Stimulated activated CD4-positive, alpha-beta T cell treated with anti-CD3 and anti-CD28 coated beads, Interleukin-4, amount 100 ng/mL, for 48 hours (primary cell): Measurements from ENCODE around the gene PLCB1.

Experiments used
- DNase-seq, 2 donors: peaks; one replicate each; pipeline ENCODE4 v3.0.0-alpha.2; 2020; ENCODE audit warnings: low read depth in 2 of 2

Gene PLCB1

DNA sequence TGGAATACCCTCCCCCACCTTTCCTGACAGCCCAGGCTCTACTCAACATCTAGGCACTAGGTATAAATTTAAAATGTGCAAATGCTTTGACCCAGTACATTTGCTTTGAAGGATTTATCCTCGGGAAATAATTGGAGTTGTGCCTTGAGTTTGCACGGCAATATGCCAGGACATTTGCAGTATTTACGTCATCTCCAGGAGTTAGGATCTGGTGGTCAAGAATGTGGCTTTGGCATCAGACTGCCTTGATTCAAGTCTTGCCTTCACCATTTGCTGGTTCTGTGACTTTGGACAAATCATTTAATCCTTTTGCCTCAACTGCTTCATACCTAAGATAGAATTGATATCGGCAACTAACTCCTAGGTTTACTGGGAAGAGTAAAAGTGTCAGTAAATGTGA lies 169.6 kb downstream of the PLCB1 start:
- no peak for DNase-seq

DNA sequence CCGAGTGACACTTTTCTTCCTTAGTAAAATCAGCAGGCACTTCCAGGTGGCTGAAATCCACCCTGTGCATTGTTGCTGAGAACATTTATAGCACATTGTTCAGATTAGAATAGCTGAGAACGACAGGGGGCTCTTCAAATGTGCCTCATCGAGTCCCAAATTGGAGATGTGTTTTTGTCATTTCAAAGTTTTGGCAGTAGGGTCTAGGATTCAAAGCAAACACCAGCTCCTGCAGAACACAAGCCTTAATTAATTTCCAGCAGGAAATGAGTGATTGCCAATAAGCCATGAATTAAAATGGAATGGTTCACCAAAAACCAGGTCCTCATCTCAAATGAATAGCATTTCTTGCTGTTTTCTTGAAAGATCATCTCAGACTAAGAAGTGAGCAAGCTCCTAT lies 171.6 kb downstream of the PLCB1 start:
- no peak for DNase-seq

DNA sequence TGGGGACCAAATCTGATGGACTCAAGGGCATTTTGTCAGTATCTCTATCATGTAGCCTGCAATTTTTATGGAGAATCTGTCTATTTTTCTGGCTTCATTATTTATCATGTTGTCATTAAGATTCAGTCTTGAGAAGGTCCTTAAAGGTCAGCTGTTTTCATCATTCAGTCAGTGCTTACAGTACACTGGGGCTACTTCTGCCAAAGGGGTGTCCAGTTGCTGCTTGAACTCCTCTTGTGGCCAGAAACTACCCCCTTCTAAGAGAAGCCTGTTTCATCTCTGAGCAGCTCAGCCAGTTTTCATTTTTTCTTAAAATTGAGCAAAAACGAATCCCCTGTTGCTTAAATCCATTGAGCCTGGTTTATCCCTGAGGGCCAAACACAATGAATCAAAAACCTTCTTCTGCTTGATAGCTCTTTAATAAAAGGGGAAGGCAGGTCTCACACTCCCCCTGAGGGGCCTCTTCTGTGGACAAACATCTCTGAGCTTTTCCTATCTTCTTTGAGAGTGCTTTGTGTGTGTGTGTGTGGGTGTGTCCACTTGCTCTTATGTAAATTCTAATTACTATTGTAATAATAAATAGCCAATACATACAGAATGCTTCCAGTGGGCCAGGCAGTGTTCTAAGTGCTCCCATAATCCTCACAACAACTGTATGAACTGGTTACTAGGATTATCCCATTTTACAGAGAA lies 172.2 kb downstream of the PLCB1 start:
- no peak for DNase-seq

DNA sequence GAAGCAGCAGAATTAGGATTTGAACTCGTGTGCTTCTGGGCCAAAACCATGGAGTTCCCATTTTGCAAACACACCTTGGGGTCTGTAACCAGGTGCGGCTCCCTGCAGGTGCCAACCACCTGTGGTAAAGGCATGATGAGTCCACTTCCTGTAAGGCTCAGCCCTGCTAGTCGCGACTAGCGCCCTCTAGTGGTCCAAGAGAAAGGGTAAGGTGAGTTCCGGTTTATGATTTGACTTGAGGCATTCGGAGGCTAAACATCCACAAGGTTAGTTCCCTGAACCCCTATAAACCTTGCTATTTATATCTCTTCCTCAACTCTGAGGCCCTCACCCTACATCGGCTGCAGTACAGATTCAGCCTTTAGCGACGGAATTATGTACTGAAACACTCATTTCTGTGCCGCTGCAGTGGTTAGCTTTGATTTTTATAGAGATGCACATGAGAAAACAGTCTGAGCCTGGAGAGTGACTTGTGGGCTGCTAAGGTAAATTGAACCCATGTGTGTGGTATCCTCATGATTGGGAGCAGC lies 173.4 kb downstream of the PLCB1 start:
- peak; percentile 53 to 59 for DNase-seq

DNA sequence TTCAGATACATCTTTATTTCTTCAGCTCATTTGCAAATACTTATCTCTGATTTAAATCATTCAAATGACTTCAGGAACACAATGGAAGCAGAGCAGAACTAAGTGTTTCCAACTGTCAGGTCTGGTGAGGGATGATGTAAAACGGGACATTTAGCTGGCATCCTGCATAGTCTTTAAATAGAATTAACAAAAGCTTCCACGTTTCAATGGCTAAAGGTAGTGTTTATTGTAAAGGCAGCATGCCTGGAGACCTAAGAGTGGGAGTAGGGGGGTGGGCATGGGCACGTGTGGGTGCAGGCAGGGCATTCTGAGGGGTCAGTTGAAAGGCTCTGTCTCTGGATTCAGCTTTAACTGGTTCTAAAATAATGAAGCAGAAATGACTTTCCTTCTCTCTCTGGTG lies 174.9 kb downstream of the PLCB1 start:
- DNase-seq, result no peak

DNA sequence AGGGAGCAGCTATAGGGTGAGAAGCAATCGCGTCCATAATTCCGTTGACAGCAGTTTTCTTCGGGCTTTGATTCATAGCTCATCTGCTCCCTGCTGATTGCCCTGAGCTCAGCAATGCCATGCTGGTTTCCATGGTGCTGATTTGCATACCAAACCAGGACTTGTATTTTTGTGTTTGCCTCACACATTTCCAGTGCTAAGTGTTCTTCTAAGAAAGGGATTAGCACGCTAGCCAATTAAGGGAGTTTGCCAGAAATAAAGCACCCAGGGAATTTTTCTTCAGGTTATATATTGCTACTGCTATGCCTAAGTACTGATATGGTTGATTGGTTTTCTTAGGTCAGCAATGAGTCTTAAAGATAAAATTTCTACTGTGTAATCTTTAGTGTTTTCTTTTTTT lies 177.6 kb downstream of the PLCB1 start:
- DNase-seq, result no peak

DNA sequence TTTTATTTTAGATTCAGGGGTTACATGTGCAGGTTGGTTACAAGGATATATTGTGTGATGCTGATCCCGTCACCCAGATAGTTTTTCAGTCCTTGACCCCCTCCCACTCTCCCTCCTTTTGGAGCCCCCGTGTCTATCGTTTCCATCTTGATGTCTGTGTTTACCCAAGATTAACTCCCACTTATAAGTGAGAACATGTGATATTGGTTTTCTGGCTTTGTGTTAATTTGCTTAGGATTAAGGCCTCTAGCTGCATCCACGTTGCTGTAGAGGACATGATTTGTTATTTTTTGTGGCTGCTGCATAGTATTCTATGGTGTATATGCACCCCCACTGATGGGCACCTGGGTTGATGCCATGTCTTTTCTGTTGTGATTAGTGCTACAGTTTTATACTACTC lies 178.6 kb downstream of the PLCB1 start:
- DNase-seq, result no peak

DNA sequence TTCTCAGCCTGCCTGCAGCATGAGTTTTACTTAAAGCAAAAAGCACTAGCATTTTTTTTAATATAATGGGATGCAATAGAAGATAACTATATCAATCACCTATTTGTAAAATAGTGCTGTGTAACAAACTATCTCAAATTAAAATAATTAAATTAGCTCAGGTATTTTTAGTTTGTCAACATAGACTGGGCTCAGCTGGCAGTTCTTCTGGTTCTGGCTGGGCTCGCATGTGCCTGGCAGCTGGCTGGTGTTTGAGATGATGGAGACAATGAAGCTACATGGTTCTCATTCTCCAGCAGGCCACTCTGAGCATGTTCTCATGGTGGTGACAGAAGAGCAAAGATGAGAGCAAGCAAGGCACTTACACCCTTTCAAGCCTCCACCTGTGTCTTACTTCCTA lies 181.0 kb downstream of the PLCB1 start:
- DNase-seq, result no peak

DNA sequence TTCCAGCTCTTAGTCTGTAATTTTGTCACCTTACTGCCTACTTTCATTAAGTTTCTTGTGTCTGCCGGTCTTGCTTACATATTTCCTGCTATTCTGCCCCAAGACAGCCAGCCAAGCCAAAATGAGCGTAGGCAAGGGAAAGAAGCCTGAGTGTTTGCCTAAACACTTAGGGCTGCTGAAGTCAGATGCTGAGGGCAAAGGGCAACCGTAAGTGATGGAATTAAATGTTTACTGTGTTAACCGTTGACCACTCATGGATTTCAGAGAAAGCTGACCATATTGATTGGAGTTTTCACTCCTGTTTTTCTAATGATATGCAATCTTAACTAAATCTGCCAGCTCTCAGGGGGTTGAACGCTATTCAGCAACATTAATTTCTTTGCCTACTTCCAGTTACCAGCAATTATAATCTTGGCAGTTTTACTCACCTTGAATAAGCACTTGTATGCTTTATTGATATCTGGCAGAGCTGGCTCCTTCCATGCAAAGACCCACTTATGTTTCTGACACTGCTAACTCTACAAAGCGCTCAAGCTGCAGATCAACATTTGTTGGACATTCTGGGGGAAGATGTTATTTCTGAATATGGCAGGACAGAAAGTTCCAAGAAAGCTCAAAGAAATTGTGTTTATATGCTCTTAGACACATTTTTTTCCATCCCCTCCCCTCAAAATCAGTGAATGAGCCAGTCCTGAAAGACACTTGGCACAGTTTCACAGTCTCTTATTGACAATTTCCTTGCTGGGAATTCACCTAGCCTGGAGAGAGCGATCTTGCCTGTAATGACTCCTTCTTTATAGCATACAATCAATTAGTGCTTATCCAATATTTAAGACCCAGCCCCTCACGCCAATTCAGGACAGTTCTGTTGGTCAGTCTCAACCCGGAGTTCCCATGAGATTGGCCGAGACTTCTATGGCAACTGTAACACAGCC lies 183.8 kb downstream of the PLCB1 start:
- no peak for DNase-seq

DNA sequence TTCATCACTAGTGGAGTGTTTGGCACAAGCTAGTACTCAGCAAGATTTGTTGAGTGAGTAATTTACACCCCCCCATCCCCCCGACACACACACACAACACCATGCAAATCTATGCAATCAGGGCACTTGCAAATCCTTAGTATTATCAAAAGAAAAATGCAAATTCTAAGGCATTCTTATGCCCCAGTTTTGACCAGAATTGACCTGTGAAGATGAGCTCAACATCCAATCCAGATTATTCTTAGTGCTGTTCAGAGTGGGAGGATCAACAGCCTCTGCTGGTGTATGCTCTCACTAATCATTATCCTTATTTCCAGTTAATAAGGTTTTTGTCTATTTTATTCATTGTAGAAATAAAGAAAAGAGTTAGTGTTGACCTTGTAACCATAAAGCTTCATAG lies 185.4 kb downstream of the PLCB1 start:
- DNase-seq, result no peak

DNA sequence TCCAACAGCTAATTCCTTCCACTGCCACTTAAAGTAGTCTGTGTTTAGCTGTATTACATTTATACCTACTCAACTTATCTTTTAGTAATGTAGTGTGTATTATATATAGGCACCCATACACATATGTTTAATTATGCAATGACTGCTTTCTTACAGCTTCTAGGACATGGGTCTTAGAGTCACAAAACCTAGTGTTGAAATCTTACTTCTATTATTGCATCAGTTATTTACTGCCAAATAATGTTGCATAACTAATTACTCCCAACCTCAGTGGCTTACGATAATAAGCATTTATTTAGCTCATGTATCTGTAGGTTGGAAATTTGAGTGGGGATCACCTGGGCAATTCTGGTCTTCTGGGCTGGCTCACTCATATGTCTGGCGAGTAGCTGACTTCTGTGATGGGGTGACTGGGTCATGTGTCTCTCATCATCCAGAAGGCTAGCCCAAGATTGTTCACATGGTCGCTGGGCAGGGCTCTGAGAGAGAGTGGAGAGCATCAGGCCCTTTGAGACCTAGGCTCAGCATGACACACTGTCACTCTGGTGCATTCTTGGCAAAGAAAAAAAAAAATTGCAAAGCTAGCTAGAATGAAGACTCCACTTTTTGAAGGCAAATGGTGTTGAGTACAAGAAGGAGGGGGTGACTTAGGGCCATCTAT lies 187.0 kb downstream of the PLCB1 start:
- DNase-seq, result no peak

DNA sequence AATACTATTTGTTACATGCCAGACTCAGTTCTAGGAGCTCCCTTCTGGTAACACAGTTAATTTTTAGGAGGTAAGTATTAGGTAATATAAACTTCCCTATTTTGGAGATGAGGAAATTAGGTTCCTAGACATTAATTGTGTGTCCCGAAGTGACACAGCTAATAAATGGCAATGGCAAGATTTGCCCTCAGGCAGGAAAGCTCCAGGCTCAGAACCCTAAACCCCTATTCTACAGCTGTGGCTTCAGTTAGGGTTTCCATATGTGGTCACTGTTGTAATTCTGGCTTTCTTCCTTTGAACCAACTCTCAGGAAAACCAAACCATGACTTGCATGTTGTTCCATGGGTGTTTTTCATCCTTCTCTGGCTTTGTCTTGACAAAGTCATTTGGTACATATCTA lies 188.2 kb downstream of the PLCB1 start:
- no peak for DNase-seq

DNA sequence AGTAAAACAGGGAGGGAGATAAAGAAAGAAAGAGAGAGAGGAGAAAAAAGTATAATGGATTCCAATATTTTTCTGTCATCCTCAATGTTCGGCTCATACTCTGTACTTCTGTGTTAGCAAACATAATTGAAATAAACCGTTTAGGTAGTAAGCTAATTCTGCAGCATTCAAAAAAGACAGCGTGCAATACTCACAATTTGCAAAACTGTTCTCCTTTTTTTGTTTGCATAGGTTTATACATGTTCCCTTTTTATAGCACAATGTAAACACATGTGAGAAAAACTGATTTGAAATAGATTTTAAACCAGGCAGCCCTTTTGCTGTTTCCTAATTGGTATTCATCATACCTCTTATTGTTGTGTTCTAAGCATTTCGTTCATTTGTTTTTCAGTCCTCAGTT lies 188.9 kb downstream of the PLCB1 start:
- no peak for DNase-seq

DNA sequence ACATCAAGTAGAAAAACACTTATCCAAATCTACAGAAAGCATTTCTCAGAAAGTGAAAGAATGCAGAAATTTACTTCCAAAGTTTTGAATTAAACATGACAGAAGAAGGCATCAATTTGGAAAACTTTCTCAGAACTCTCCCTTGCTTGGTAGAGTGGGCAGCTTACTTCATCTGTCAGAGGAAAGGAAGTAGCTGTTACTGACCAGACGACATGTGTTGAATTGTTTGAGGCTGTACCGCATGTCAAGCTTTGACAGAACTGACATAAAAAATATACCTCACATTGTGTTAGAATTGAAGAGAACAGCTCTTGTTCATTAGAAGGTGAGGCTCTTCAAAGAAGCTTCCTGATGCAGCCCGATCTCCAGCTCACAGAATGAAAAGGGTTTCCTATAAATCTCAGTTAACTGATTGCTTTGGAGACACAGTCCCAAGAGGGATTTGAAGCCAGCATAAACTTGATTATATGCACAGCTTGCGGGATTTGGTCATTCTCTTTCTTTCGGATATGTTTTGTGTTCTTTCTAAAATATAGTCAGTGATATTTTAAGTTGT lies 190.7 kb downstream of the PLCB1 start:
- DNase-seq, result no peak

DNA sequence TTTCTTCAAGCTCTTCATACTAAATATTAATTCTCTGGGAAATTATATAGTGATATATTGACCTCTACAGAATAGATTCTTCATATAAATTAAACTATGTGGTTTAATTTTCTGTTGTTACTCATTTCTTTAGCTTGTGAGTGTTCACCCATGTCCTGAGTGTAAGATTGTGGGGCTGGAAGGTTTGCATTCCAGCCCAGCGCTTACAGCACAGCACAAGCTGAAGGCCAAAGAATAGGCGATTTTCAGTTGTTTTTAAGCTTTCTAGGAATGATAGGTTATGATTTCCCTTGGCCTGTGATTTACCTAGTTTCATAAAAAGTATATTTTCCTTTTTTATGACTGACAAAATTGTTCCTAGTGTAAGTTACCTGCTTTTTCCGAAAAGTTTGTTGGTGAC lies 194.1 kb downstream of the PLCB1 start:
- DNase-seq, result no peak

DNA sequence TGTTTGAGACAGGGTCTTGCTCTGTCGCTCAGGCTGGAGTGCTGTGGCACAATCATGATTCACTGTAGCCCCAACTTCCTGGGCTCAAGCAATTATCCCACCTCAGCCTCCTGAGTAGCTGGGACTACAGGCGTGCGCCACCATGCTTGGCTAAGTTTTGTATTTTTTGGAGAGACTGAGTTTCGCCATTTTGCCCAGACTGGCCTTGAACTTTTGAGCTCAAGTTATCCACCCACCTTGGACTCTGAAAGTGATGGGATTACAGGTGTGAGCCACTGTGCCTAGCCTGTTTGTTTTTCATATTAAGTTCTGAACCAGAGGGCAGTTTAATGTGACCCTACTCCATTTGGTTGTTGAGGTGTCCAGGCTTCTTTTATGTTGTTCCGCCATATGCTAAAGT lies 194.8 kb downstream of the PLCB1 start:
- DNase-seq, result no peak

DNA sequence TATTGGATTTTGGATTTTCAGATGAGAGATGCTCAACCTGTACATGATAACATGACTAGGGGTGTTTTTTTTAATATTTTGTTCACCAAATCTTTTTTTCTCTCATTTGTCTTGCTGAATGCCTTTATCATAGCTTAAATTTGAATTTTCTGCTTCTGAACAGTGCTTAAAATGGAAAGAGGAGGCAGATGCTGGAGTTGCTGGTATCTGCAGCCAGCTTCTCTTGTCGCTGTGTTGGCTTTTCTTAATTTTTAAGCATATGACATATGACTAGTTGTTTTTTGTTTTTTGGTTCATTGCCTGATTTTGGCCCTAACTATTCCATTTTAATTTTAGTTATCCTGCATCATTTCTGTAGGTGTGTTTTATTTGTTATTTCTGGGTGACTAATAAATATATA lies 196.1 kb downstream of the PLCB1 start:
- no peak for DNase-seq

DNA sequence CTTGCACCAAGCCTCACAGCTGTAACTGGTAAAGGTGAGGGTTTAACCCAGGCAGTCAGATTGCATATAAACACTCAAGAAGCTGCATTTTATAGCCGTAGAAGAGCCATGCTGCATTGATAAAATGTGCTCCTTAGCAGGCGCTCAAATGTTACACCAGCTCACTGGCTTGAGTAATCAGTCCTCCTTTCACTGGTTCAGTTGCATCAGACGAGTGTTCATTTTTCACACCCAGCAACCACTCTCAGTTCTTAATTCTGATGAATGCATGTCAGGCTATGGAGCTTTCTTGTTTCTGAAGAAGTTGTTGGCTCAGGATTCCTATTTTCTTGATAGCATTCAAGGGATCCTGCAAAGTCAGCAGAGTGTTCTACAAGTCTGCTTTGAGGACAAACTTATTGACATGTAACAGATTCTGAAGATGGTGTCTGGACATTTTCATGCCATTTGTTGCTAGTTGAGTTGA lies 198.3 kb downstream of the PLCB1 start:
- DNase-seq, result no peak

DNA sequence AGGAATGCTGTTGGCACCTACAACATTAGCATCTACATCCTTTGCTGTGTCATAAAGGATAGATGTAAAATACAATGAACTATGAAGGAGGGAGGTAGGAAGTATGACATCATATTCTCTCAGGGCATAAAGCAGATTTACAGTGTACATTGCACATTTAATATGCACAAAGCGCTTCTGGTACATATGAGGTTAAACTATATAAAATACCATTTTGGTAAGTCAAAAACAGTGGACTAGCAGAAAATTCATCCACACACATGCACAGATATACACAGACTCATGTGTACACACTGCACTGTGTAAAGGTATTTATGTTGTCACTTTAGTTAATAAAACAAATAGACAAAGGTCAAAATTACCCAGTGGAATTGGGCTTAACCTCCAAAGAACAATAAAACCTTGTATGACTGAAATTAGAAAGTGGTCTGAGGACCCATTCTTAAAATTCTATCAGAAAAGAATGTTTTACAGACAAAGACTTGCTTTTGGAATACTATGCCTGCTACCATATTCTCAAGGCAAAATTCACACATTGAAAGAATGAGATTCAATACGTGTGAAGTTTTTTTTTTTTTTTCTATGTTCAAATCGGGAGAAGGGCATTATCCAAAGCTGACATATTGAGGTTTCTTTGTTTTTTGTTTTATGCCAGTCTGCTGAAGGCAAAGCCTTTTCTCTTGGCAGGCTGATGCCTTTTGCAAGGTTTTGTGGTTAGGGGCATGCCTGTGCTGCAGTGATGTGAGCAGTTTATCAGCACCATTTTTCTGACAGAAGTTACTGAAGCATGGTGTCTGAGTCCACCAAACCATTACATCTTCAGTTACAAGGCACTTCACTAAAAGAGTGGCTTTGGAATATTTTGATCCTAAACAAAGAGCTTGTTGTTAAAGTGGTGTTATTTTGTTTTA lies 199.0 kb downstream of the PLCB1 start:
- no peak for DNase-seq

DNA sequence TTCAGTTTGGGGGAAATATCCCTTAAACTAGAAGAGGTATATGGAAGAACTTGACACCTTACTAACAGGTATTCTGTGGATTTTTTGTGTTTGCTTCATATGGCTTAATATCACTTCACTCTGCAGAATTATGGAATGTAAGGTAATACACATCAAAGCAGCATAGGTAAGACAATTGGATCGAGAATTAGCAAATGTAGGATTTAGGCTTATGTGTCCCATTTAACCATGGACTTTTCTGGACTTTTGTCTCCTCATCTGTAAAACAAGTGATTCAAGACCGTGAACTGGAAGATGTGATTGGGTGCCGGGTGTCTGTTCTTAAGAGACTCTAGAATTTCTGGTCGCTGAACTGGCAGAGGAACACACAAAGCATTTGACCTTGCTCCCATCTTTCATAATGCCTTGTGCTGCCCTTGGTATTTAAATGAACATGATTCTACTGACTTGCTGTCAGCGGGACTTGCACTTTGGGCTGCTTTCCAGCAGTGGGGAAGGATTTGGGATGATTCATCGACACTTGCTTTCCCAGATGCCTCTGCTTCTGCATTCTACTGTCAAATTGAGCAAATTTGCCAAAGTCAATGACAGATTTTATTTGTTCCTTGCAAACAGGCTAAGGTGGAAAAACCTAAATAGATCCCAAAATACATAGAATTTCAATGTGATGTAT lies 199.8 kb downstream of the PLCB1 start:
- DNase-seq, result no peak
